ENCODE measurements around the gene SCYL3.

GRCh38 chr1:169858467-169858866 is 35.2 kb downstream of the SCYL3 start:
- TF ChIP-seq CTCF (IDR thresholded peaks at IDR 0.05) (no peak), POLR2A (IDR thresholded peaks at IDR 0.05) (no peak)

Data from lower leg skin (tissue), 3 donors.